HG03135 (cell line): Measurements from ENCODE around the gene PRR7.

ENCODE experiments used
- ATAC-seq: cut with Tn5 transposase; IDR thresholded peaks from one replicate; pipeline ENCODE4 v1.9.1; 2021; ENCODE audit warnings: mild to moderate bottlenecking, moderate library complexity; ENCODE audit not compliant: unreplicated experiment

Gene PRR7

DNA sequence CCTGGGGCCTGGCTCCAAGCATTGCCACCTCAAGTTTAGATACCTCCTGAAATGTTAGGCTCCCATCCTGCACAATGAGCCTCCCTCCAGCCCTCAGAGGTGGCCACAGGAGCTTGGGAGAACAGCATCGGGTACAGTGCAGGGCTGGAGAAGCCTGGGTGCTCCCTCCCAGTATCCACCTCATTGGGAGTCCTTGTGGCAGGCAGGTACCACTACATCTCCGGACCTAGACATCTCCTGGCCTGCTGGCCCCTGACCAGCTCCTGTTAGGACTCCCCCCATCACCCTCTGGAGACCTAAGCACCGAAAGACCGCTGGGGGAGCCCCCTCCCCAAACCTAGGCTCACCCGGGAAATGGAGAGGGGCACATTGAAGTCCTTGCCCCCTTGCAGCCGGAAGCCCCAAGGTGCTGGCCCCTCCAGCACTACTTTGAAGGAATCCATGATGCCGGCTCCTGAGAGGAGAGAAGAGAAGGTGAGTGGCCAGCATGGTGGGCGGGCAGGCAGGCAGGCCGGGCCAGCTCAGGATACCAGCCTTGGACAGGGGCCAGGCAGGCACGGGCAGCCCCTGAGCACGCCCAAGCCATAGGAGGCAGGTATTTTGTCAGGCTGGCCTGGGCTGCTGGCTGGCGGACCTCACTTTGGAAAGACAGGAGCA, 49.6 kb downstream of the PRR7 start:
- no peak for ATAC-seq

GRCh38 chr5:177496727-177497291, 50.2 kb downstream of the PRR7 start:
- no peak for ATAC-seq

- ATAC-seq: peak; percentile 65
Observed at GRCh38 chr5:177497292-177498012, 50.8 kb downstream of the PRR7 start, which contains the start of gene PDLIM7. PDLIM7 (minus strand) TSS chr5:177497604; CDS start chr5:177496512, 1,092 bp downstream.

DNA sequence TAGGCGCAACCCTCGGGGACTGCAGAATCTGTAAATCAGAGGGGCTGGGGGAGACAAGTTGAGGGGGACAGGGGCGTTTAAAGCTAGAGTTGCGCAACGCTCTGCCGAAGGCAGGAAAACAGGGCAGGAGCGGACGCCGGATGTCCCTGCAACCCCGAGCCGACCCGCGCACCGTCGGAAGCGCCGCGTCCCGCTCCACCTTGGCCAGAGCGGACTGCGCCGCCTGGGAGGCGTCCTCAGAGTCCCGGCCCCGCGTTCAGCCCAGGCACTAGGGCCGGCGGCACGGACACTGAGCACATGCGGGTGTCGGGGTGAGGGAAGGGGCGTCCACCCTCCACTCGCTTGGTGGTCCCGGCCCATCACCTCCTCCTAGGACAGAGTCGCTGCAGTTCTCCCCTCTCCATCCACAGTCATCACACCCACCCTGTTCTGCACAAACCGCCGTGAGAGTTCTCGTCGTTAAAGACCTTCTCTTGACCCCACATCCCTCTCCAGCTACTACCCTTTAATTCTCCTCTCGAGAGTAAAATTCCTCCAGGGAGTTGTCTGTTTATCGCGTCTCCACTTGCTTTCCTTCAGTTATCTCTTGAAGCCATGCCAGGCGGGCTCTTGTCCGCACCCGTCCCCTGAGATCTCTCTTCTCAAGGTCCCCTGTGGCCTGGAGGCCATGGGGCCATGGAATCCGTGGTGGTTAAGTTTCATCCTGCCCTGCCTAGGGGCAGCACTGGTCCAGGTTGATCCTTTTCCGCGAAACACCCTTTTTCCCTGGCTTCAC, 51.6 kb downstream of the PRR7 start:
- ATAC-seq: no peak

DNA sequence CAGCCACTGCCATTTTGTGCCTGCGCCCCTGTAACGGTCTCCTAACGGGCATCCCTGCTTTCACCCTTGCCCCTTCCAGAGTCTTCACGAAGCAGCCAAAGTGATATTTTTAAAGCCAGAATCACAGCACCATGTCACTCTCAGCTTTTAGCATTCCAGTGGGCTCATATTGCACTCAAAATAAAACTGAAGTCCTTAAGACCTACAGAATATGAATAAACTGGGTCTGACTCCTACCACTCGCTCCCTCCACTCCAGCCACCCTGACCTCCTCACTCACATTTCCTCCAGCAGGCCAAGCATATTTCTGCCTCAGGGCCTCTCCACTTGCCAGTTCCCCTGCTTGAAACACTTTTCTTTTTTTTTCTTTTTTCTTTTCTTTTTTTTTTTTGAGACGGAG, 53.2 kb downstream of the PRR7 start:
- ATAC-seq: no peak

- ATAC-seq: no peak
Observed at GRCh38 chr5:177500685-177501522, 54.3 kb downstream of the PRR7 start.

DNA sequence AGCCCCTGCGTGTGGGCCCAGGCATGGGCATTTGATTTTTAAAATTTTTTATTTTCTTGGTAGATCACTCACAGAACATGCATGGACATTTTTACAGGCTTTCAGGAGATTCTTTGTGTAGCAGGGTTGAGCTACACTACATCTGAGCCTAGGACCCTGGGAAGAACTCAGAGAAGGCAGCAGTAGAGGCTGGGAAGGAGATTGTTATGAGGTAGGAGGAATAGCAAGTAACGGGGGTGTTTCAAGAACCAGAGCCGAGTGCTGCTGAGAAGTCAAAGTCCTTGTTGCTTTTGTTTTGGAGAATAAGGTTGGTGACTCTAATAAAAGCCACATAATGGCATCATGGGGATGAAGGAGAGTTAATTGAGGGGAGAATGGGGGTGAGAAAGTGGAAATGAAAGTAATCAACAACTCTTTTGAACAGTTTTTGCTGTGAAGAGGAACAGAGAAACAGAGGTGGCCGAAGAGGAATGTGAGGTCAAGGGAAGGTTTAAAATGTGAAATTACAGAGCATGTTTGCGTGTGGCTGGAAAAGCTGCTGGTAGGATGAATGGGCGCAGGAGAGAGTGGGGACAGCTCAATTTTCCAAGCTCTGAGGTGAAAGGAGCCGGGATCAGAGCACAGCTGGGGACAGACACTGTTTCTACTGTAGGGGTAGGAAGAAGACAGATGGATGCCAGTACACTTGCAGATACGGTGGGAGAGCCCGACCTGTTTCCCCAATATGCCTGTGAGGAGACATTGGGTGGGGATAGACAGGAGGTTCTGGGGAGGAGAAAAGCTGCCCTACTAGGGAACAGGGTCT, 55.5 kb downstream of the PRR7 start:
- ATAC-seq: no peak

GRCh38 chr5:177502886-177503285, 56.3 kb downstream of the PRR7 start:
- ATAC-seq: no peak

DNA sequence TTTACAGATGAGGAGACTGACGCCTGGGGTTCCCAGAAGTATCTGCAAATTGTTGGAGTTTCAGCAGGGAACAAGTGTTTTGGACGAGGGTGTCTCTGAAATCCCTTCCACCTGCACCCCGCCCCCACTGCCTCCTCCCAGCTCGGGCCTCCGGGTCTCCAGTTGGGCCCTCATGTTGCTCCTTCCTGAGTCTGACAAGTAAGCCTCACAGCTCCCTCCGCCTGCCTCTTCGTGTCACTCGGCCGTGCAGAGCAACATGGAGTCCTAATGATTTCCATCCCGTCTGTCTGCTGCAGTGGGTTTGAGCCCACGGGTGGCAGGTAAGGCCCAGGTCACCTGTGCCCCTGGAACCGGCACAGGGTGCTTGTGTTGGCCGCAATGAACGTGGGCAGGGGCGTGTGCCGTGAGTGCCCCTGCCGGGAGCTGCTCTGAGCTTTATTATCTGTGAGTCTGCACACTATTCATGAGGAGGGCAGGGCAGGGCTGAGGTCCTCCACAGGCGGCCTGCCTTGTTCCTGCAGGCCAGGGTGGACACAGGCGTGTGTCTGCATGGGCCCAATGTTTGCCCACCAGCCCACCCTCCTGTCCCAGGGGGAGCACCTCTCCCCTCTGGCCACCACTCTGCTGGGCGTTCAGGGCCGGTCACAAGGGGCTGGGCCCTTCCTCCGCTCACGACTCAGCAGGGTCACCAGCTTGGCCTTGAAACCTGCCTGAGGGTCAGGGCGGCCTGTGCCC, 56.9 kb downstream of the PRR7 start:
- no peak for ATAC-seq

DNA sequence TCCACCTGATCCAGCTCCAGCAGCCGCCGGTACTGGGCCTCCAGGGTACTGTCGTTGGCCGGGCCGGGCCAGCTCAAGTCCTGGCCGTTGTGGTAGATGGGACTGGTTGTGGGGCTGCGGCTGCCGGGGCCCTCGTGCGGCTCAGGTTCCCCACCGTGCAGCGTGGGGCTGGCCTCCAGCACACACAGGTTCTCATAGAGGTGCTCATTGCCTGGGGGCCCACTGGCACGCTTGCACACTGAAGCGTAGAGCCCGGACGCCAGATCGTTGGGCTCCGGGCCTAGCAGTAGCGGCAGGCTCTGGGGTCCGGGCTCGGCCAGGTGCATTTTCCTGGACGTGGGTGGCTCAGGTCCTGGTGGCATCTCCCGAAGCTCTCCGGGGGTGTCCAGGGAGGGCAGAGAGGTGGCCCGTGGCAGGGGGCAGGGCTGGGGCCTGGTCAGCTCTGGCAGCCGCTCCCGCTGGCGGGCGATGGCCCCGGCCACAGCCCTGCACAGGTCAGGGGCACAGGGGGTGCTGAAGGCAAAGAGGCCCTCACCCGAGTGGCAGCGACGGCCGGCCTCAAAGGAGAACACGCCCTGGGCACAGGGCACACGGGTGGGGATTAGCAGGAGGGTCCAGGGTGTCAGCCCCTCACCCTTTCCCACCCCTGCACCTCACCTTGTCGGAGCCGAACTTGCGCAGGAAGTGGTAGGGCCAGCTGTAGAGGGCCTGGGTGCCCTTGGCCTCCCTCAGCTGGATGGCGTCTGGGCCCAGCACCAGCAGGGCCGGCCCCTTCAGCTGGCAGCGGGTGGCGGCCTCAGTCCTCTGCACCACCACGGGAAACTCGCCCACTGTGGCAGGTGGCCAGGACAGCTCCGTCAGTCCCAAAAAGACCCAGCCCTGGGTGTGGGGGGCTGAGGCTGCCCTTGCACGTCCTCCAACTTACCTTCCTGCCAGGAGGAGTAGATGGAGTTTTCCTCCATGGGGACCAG, 57.8 kb downstream of the PRR7 start:
- no peak for ATAC-seq

DNA sequence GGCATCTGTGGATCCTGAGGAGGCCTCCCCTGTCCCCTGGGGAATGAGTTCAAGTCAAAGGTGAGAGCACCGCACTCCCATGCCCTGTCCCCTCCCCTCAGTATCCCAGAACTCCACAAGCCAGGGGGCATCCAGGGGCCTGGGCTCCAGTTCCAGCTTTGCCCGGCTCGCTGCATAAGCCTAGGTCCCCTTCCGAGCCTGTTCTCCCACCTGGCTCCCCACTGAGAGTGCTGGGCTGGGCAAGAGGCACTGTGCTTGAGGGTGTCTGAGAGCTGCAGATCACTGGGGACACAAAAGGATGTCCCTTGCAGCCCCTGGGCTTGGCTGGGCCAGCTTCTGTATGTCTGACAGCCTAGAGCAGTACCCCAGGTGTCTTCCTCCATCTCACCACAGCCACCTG, 58.5 kb downstream of the PRR7 start:
- ATAC-seq: no peak
